HG03039 (cell line): ENCODE data around the gene ATG9A.

ENCODE experiments used
- ATAC-seq: cut with Tn5 transposase; IDR thresholded peaks from one replicate; pipeline ENCODE4 v1.9.1; 2021; ENCODE audit warnings: mild to moderate bottlenecking, moderate library complexity; ENCODE audit not compliant: unreplicated experiment

Gene ATG9A

DNA sequence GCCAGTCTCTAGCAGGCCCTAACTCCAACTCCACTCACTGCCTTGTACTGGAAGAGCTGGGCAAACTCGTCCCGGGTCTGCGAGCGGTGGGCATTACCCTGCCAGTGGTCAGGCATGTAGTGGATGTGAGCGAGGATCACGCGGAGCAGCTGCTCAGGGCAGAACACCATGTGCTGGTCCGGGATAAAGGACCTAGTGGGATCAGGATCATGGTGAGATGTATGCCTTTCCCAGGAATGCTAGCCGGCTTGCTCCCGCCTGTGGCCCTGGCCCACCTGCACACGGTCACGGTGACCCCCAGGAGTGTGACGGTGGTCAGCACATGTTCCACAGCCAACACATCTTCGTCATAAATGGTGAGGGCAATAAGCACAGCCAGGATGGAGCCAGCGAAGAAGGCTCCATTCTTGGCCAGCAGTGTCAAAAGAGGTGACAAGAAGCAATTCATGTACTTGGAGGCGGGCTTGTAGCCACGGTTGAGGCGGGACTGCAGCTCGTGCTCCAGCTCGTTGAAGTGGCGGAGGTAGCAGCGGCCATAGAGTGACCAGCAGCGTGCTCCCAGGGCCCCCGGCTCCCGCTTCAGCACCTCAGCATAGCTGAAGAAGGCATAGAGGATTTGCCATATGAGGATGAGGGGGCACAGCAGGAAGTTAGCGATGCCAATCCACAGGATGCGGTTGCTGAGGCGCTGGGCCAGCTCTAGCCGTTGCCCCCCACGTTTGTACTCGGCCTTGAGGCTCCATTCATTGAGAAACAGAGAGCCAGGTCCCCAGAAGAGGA is 5.4 kb downstream of the ATG9A start:
- ATAC-seq = no peak

DNA sequence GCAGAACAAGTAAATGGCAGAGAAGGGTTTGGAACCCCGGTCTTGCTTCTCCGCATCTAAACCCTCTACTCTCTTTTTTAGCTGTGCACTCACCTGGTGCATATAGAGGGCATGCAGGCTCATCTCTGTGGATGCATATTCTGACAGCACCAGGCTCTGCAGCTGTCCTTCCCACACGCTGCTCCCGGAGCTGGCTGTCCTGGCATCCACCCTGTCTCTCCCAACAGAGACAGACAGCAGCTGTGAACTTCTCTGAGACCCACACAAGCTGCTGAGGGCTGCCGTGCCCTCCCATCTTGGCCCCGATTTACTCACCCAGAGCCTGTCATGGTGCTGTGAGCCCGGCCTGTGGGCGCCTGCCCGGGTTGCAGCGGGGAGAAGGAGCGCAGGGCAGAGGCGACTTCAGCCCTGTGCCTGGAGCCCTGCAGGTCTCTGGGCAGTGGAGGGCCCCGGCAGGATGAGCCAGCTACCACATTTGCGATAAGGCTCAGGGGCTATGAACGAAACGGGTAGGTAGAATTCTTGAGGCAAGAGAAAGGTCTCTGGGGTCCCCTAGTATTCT is 7.4 kb downstream of the ATG9A start:
- no peak for ATAC-seq

DNA sequence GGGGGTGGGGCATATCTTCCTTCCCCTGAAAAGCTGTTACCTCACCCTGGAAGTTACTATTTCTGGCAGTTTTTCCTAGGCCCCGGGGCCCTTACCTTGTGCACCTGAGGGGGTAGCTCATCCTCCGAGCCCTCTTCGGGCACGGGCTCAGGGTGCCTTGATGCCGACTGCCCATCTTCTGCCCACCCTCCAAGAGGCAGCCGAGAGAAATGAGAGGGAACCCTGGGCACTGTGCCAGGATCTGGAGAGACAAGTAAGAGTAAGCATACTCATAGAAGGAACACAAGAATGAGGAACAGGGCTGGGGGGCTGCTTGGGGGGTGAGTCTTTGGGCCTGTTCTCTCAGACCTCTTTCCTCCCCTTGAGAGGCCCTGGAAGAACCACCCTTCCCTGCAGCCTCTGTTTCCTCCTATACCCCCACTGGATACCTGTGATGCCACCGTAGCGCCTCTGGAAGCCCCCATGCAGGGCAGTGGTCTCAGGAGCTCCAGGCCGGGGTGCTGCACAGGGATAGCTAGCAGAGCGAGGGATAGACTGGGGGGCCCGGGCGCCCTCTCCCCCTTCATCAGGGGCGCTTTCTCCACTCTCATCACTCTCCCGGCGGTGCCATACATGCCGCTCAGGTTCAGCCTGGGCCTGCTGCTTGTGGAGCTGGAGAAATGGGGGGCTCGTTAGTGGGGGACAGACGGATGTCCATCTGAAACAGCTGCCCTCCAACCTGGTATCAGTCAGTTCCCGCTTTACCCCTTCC is 8.6 kb downstream of the ATG9A start:
- no peak for ATAC-seq

DNA sequence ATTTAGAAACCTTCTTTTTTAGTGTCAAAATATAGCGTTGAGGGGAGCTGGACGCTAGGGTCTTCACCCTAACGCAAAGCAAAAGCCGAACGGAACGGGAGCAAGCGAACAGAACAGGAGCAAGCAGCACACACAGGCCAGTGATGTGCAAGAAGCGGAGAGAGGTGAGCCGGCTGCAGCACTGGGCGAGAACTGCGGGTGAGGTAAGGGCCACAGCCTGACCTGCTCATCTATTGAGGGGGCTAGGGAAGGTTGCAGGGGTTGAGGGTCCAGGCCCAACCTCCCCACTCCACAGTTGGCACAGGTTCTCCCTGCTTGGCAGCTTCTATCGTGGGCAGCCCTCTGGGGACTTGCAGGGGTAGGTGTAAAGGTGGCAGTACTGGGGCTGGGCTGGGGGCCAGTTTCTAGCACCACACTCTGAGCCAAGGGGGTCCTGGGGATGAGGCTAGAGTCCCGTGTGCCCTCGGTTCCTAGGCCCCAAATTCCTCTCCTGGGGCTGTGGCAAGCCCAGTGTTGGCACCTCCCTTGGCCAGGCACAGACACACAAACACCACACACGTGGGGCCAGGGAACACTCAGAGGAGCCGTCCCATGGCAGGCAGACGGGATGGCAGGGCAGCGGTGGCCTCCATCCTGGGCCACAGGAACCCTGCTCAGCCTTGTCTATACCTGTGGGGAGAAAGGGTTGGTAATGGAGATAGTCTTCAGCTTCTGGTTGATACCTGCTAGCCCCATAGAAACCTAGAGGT is 9.5 kb downstream of the ATG9A start:
- no peak for ATAC-seq

DNA sequence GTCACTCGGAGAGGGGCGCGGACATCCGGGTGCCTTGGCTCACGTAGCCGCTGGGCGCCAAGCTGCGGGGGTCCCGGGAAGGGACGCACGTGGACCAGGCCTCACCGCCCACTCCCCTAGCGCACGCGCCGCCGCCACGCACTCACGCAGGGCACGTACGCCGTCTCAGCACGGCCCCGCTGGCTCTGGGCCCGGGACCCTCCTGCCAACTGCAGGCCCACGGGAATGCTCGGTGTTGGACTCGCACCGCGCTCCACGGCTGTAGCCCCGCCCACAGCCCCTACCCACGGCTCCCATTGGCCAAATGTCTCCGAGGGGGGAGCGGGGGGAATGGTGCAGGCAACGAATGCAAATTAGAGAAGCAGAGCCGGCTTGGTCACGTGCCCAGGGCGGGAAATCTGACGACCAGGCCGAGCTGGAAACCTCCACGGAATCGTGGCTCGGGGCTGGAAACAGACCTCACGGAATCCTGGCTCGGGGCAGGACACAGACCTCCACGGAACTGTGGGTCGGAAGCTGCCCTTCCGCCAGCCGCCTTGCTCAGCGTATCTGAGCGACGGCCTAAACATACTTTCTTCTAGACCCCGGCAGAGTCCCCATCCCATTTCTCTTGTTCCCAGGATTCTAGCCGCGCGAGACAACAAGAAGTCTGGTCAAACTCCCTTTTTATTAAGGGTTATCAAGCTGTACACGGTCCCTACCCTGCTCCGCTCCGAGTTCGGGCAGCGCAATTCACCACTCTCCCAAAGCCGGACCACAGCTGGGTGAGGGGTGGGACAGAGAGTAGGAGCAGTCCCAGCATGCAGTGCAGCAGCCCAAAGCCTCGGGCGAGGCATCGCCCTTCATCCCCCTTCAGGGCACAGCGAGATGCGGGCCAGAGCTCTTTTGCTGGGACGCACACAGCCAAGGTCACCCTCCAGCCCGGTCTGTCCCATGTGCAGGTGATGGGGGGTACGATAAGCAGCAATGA is 10.4 kb downstream of the ATG9A start, which contains the start of gene ABCB6:
Gene ABCB6, minus strand, starts transcription at position 227 of the 970 bp plus-strand sequence. CDS start 285 bp downstream, outside the sequence.
- ATAC-seq = peak; percentile 65

DNA sequence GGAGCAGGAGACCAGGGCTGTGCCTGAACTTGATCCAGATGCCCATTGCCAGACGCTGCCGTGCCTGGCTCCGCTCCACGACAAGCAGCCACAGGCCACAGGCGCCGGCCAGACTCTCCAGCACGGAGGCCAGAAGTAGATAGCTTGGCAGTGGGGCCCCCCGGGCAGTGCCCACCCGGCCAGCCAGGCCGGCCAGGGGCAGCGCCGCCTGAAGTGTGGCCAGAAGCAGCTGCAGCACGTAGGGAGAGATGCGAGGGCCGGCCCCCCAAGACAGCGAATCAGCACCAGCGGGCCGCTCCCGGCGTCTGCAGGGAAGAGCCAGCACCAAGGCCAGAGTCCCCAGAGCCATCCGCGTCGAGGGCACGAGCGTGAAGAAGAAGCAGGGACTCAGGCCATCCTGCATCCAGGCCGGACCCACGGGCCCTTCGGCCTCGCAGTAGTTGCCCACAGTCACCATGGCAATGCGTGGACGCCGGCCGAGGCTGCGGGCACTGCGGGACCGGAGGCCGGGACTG is 11.2 kb downstream of the ATG9A start:
- ATAC-seq = peak; percentile 11

DNA sequence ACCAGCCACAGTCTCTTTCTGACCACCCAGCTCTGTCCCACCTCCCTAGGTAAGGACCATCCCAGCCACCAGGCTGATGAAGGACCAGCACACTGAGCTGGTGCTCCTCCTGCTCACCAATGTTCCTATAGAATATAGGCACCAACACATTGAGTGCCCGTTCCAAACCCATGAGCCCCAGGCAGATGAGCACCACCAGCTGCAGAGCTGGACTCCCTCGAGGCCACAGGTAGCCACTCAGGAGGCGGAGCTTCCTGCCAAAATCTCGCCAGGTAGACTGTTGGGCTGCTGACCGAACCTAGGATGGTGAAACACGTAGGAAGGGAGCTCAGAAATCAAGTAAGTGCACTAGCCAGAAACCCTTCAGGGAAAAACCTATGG is 12.9 kb downstream of the ATG9A start:
- ATAC-seq = no peak

DNA sequence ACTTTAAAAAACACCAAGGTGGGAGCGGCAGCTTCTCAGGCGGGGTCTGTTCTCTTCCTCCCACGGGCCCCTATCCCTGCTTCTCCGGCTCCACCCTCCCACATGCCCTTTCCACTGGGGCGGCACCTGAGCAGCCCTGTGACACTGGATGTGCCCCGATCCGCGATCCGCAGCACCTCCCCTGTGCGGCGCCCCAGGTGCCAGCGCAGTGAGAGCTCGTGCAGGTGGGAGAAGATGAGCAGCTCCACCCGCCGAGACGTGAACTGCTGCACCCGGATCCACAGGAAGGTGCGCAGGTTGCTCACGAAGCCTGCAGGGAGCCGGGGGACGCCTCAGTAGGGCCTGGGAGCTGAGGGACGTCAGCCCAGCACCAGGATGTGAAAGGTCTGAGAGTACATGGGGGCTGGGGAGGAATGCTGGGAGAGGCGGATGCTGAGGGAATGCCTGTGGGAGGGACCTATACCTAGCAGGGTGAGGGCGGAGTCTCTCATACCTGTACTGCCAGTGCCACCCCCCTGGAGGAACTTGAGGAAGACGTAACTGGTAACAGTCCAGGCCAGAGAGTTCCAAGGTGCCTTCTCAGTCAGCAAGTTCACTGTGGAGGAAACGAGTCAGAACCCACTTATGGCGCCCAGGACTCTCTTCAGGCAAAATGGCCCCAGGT is 13.4 kb downstream of the ATG9A start:
- no peak for ATAC-seq

DNA sequence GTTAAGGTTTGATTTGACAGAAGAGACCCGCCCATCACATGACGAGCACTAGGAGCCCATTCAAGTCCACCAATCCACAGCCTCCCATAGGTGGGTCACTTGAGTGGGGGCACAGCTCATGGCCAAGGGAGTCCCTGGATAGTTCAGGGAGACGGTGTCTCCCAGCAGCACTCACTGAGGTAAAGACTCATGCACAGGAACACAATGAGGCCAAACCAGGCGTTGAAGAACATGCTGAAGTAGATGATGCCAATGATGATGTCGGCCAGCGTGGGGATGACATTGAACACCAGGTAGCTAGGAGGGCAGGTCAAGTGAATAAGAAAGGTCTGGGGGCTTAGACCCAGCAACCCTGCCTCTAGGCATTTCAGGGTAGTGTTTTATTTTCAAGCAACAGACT is 14.7 kb downstream of the ATG9A start:
- ATAC-seq = no peak

DNA sequence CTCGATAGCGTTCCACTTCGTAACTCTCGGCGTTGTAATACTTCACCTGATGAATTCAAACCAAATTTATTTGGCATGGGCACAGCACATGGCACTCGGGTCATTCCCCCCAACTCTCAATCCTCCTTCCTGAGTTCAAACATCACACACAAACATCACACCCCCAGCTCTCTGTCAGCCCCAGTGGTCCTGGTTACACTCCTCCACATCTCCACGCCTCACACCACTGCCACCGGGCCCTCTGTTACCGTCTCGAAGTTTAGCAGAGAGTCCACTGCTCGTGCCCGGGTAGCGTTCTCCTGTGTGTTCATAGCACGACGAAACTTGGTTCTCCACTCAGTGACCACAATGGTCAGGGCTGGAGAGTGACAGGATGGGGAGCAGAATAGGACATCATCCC is 15.3 kb downstream of the ATG9A start:
- no peak for ATAC-seq

DNA sequence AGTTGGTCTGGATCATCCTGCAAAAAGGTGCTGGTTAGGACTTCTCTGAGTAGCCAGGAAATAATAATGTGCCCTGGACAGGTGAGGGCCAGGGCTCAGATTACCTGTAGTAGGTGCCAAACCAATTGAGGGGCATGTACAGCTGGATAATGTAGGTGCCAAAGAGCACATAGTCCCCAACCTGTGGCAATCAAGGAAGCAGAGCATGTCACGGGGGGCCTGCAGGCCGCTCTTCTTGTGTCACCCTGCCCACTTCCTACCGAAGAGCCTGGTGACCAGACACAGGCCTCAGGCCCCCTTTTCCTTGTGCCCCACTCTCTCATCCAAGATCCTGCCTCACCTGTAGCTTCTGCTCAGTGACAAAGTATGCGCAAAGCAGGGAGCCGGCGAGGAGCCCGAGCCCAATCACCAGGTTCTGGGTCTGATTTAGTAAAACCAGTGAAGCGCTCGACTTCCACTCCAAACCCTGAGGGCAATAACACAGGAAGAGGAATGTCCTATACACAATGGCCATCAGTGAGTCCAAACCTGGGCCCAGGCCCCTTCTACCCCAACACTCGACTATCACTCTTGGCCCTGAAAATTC is 15.9 kb downstream of the ATG9A start:
- no peak for ATAC-seq

DNA sequence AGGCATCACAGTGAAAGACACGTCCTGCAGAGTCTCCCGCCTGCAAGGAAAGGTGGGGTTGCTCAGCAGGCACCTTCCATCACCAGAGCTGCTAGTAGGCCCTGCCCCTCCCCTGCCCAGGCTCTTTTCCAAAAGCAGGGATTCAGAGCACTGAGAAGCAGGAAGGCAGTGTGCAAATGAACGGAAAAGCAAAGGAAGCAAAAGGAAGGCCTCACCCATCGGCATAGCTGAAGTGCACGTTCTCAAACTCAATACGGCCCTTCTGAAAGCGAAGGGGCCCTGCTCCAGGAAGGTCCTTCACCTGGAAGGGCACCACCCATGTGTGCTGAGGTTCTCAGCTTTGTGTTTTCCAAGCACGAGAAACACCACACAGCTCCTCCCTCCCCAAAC is 16.4 kb downstream of the ATG9A start:
- ATAC-seq = no peak

DNA sequence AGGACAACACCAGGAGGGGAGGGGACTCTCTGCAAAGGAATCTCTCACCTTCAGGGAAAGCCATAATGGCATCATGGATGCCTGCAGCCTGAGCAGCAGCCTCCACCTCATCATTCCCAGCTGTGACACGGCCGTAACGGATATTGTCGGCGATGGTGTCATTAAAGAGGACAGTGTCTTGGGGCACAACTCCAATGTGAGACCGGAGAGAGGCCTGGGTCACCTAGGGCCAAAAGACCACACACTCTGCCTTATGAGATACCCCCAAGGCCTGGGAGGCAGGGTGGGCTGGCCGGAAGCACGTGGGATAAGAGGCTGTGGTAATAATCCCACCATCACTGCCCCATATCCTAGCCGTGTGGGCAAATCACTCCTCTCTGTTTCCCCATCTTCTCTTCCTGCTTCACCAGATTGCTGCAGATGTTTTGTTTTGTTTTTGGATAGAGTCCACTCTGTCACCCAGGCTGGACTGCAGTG is 18.5 kb downstream of the ATG9A start:
- ATAC-seq = no peak

DNA sequence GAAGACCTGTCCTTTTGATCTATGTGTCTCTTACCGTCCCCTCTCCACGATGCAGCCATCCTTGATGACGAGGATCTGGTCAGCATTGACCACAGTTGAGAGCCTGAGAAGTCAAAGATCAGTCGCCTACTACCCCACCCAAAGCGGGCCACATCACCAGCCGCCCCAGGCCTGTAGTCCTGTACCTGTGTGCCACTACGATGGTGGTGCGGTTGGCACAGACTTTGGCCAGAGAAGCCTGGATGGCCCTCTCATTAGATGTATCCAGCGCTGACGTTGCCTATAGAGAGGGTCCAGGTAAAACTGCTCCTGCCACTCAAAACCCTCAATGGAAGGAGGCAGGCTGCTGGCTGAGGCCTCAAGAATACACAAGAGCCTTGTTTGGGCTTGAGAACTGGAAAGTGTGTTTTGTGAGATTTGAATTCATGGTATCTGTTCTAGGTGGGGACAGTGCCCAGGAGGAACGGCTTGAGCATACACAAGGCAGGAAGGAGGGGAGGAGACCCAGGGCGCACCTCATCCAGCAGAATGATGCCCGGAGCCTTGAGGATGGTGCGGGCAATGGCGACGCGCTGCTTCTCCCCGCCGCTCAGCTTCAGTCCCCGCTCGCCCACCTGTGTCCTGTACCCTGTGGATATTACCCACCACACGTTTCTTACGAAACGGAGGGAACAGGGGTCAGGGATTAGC is 19.1 kb downstream of the ATG9A start:
- ATAC-seq = no peak

DNA sequence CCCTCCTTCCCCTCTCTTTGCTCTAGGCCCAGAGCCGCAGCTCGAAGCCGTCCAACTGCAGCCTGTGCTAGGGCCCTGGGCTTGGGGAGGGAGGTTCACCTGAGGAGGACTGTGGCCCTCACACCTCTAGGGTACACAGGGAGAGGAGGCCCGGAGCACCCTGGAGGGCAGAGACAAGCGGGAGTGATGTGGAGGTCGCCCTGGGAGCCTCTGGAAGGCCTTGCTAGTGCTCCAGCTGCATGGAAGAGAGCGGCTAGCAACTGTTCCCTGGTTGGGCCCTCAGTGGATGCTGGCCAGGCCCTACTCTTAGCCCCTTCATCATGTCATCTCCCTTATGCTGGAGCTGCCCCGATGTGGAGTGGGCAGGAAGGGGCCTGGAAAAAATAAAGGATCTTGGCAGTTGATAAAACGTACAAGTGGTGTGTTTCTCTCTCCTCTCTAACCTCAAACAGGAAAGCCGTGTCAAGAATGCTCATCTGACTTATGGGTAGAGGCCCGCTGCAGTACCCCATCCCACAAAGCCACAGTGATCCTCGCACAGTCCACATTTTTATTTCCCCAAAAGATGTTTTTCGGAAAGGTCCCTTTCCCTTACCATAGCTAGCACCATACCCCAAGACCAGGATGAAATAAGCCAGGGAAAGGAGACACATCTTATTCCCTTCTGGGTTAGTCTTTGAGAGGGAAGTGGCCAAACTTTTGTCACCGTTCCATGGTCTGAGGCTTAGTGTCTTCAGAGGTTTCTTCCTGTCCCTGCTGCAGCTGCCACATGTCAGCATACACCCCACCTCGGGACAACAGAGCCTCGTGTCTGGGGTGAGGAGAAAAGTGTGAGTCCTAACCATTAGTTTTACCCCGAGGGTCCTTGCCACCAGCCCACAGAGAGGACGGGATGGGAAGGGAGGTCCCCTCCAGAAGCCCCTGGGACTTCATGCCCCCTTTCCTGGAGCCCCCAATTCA is 19.9 kb downstream of the ATG9A start:
- no peak for ATAC-seq

DNA sequence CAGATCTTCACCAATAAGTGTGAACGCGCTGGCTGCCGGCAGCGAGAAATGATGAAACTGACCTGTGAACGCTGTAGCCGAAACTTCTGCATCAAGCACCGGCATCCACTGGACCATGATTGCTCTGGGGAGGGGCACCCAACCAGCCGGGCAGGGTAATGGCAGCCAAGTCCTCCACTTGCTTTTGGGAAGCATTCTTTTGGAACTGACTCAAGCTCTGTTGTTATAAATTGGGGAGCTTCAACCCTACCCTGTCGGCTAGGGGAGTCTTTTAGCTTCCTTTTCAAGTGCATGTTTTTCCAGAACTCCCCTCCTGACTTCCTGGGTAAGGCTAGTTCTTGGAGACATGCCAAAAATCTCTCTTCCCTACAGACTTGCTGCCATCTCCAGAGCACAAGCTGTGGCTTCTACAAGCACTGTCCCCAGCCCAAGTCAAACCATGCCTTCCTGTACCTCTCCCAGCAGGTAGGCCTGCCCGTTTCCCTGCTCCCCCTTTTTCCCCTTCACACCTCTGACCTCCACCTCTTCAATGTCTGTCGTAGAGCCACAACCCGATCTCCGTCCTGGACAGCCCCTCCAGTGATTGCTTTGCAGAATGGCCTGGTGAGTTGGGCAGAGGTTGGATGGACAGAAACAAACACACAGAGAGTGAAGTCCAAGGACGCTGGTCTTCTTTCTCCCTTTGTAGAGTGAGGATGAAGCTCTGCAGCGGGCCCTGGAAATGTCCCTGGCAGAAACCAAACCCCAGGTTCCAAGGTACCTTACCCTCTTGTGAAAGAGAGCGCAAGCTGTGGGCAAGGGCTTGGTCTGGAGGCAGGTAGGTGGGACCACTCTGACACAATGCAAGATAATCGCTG is 21.3 kb downstream of the ATG9A start:
- ATAC-seq = no peak
